Measurements from ENCODE around the gene ARHGEF25. TPM values are rescaled to one million over a fixed set of nuclear protein-coding genes. Genes with fewer than 3 reads are reported as not detected.
"Not testable (repeated sequence)": the region's sequence is repeated elsewhere in the genome, so short reads cannot be mapped to it uniquely, and the experiment has no call there.

The ARHGEF25 gene
- total RNA-seq, 1 donor from 2014 or later = 13.0 TPM

DNA sequence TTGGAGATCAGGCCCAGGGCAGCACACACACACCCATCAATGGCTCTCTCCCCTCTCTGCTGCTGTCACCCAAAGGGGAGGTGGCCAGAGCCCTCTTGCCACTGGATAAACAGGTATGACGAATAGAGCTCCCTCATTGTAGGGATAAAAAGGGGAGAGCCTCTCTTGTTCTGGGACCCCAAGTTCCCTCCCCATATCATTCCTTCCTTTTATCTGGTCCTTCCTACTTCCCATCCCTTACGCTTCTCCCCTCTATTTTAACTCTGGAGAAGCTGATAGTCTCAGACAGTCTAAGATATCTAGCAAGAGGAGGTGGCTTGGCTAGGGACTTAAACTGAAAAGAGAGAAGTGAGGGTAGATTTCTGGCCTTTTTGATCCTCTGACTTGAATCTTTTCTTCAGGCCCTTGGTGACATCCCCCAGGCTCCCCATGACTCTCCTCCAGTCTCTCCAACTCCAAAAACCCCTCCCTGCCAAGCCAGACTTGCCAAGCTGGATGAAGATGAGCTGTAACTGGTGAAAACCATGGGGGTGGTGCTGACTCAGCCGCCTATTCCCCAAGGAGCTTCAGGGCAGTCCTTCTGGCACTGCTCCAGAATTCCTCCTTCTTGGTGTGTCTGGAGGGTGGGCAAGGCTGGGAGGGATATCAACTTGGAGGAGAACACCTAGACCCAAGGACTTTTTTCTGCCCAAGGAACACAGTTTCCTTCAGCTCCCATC, 5.3 kb downstream of the ARHGEF25 start:
- intact Hi-C loops (cut with DNase I) = no loop called here
- no peak for ATAC-seq
- DNase-seq (ENCODE audit: missing footprints) = no peak

DNA sequence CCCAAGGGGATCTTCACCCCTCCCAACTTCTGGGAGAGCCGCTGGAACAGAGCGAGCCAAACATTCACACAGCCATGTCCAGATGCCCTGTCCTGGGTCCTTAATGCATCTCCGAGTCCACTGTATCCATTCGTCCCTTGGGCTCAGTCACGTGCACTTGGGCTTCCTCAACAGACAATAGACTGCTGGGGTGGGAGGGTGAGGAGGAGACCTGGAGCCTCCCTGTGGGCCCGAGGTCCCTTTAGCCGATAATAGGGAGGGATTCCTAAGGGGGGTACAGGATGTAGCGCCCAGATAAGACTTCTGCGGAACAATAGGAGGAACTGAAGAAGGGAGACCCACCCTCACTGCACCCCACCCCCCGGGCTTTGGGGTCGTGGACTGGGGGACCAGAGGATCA, 6.7 kb downstream of the ARHGEF25 start:
- intact Hi-C loops (cut with DNase I) = no loop called here
- DNase-seq (ENCODE audit: missing footprints) (no peak), ATAC-seq (no peak)

DNA sequence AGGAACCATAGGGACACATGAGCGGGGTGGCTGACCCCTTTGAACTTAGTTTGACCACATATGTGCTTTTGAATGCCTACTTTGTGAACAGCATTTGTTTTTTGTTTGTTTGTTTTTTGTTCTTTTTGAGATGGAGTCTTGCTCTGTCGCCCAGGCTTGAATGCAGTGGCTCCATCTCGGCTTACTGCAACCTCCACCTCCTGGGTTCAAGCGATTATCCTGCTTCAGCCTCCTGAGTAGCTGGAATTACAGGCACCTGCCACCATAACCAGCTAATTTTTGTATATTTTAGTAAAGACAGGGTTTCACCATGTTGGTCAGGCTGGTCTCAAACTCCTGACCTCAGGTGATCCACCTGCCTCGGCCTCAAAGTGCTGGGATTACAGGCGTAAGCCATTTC, 7.2 kb downstream of the ARHGEF25 start:
- ATAC-seq; DNase-seq (ENCODE audit: missing footprints); intact Hi-C loops (cut with DNase I): not testable (repeated sequence)

DNA sequence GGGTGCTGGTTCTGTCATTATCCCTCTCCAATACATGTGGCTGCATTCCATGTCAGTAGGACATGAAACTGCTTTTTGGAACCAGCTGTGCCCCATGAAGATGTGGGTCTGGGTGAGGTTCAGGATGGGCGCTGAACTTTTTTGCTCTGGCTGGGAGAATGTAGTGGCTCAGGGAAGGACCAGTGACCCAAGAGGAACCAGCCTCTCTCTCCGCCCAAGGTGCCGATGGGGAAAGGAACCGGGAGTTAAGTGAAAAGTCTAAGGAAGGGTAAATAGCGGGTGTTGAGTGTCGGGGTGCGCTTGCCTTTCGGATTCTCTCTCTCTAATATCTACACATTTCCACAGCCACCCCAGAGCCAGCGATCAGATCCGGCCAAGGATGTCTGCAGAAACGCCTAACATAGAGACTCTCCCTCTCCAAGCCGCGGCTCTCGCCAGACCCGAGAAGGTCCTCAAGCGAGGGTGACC, 7.8 kb downstream of the ARHGEF25 start:
- intact Hi-C loops (cut with DNase I) = no loop called here
- DNase-seq (ENCODE audit: missing footprints) = no peak
- no peak for ATAC-seq

DNA sequence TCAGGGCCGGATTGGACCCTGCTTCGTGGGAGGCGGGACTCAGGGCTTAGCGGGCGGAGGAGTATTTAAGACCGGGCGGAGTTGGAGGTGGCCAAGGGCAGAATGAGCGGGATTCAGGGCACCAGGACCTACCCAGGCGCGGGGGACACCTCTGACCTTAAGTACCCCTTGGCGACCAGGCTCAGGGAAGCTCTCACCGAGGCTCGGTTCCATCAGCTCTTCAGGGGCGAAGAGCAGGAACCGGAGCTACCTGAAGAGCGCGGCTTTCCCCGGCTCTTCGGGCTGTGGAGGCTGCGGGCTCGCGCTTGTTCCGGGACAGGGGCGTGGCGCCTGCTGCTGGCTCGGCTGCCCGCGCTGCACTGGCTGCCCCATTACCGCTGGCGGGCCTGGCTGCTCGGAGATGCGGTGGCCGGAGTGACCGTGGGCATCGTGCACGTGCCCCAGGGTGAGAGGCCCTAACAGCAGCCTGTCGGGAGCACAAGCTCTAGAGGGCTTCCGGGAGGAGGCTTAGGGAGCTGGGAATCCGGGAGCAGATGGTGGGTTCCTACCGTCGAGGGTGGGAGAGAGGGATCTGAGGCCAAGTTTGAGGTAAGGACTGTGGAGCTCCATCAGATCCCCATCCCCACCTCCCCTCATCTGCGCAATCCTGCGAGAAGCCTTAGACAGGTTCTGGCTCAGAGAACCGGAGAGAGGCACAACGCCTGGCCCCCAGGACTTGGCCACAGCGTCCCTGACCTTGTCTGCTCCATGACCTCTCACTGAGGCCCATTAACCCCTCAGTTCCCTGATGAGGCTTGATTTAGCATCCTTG, 8.4 kb downstream of the ARHGEF25 start:
- DNase-seq (ENCODE audit: missing footprints) = no peak
- intact Hi-C loops (cut with DNase I) = loop anchor here (10.0 kb wide), 1 partner anchor 165 kb away; the partner anchor contains the start of genes GLI1 and INHBE
- ATAC-seq = no peak

DNA sequence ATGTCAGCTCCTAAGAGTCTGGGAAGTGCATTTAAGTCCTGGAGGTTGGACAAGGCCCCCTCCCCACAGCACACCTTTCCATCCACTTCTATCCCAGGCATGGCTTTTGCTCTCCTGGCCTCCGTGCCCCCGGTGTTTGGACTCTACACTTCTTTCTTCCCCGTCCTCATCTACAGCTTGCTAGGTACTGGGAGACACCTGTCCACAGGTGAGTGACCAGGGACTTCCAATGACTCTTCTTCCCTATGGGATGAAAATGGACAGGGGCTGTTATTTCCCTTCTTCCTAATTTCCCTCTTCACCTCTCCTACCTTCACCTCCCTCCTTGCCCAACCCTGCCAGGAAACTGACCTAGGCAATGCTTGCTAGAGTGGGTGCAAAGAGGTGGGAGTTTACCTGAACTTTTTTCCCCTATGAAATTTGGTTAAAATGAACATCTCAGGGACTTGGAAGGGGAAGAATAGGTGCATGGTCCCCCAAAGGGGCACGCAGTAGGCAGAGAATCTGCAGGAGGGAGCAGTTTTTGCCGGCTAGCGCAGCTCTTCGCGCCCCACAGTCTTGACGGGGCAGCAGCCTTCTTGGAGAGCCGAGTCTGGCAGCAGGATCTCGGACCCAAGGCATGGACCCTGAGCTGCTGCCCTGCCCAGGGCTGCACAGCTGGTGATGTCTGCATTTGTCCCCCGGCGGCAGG, 9.2 kb downstream of the ARHGEF25 start:
- ATAC-seq (no peak), DNase-seq (ENCODE audit: missing footprints) (no peak)
- intact Hi-C loops (cut with DNase I) = loop anchor here (10.0 kb wide), 1 partner anchor 166 kb away; the partner anchor contains the start of genes GLI1 and INHBE

DNA sequence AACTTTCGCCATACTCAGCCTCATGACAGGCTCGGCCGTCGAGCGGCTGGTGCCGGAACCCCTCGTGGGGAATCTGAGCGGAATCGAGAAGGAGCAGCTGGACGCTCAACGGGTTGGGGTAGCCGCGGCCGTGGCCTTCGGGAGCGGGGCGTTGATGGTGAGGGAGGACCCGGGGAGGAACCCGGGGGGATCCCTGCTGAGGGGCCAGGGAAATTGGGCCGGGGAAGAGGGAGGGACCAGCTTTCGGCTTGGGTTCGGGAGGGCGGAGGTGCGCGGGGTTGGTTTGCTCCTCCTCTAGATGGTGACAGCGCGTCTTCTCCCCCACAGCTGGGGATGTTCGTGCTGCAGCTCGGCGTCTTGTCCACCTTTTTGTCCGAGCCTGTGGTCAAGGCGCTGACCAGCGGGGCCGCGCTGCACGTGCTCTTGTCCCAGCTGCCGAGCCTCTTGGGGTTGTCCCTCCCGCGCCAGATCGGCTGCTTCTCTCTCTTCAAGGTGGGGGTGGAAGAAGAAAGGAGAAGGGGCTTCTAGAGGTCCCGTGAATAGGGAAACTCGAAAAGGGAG, 9.8 kb downstream of the ARHGEF25 start:
- peak; percentile 17 for ATAC-seq

DNA sequence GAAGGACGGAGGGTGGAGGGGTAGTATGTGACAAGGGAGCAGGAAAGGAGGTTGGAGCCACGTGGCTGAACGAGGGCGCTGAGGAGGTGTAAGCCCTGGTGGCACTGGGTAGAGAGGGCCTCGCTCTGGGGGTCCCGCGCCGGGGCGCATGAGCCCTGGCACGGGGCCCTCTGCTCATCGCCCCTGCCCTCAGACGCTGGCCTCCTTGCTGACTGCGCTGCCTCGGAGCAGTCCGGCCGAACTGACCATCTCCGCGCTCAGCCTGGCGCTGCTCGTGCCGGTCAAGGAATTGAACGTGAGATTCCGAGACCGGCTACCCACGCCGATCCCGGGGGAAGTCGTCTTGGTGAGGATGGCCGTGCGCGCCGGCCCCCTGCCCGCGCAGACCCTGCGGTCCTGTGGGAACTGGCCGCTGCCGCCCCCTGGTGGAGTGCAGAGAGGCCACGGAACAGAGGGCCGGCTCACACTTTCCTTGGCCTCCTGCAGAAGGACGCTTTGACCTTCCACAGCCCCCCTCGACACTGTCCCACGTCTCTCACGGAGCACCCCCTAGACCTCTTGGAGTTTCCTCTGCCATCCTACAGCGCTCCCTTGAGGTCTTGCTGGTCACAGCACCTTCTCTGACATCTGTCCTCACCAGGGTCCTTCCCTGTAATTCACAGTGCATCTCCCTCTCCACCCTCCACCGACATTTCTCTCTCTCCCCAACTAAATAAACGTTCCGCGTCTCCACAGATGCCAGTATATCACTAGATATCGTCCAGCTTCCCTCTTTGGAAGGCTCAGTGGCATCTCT, 10.5 kb downstream of the ARHGEF25 start:
- peak; percentile 73 for ATAC-seq
- intact Hi-C loops (cut with DNase I) = loop anchor here (1.0 to 10.0 kb wide), 2 partner anchors 38 to 167 kb away; partner anchors contain the start of genes GLI1 and INHBE
- DNase-seq (ENCODE audit: missing footprints) = peak; percentile 80

More for the DNA sequence above, 9.8 kb downstream of the ARHGEF25 start:
- intact Hi-C loops (cut with DNase I) = loop anchor here (1.0 to 10.0 kb wide), 2 partner anchors 38 to 166 kb away; partner anchors contain the start of genes GLI1 and INHBE
- DNase-seq (ENCODE audit: missing footprints) = no peak

DNA sequence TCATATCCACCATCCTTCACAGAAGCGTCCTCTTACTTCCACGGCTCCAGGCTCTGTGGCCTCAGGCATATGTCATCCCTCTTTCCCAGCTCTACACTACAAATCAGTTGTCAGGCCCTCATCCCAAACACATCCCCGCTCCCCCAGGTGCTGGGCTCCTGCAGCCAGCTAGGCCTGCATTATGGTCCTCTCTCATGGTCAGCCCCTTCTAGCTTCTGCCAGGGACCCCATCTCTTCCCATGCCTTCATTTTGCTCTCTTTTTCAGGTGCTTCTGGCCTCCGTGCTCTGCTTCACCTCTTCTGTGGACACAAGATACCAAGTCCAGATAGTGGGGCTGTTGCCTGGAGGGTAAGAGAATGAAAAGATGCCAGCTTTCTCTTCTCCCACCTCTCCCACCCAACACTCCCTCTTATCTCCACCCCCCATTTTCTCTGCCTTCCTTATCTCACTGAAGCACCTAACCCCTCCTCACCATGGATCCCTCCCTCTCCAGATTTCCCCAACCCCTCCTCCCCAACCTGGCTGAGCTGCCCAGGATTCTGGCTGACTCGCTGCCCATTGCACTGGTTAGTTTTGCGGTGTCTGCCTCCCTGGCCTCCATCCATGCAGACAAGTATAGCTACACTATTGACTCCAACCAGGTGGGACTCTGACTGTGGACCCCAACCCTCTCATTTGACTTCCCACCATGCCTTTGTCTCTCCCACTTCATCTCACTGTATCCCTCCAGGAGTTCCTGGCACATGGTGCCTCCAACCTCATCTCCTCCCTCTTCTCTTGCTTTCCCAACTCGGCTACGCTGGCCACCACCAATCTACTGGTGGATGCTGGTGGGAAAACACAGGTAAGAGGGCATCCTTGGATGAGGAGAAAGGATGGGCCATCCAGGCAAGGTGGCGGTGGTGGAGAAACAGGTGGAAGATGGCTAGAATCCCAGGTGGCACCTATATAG, 11.3 kb downstream of the ARHGEF25 start:
- no peak for ATAC-seq
- intact Hi-C loops (cut with DNase I) = loop anchor here (10.0 kb wide), 1 partner anchor 168 kb away; the partner anchor contains the start of genes GLI1 and INHBE
- no peak for DNase-seq (ENCODE audit: missing footprints)

DNA sequence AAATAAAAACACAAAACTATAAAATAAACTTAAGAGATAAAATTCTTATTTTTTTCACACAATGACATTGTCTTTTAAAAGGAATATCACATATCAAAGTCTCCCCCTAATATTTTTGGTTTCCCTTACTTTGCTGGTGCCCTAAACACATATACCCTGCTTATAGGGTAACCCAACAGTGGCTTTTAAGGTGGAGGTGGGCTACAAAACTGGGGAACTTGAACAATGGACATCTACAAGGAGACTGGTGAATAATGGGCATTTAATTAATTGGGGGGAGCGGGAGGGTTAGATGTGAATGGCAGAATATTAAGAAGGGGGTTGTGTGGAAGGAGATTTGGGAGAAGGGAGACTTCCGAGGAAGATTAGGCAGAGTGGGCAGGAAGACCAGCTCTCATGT, 12.2 kb downstream of the ARHGEF25 start:
- intact Hi-C loops (cut with DNase I) = loop anchor here (10.0 kb wide), 1 partner anchor 169 kb away; the partner anchor contains the start of genes GLI1 and INHBE
- no peak for ATAC-seq
- DNase-seq (ENCODE audit: missing footprints) = no peak

DNA sequence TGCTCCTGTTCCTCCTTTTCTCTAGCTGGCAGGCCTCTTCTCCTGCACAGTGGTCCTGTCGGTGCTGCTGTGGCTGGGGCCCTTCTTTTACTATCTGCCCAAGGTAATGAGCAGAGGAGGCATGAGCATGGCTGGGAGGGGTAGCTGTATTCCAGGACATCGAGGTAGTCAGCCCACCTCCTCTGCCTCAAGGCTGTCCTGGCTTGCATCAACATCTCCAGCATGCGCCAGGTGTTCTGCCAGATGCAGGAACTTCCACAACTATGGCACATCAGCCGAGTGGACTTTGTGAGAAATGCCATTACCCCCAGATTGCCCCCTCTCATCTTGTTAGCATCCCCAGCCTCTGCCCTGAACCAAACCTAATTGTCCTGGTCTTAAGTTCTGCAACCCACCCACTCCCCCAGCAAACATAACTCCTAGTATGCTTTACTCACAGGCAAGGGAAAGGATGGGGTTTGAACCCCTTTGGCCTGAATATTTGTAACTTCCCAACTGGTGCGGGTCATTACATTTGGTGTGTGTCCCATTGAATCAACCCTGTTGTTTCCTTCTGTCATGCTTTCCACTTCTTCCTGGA, 12.7 kb downstream of the ARHGEF25 start:
- DNase-seq (ENCODE audit: missing footprints) = no peak
- no peak for ATAC-seq
- intact Hi-C loops (cut with DNase I) = loop anchor here (10.0 kb wide), 1 partner anchor 169 kb away; the partner anchor contains the start of genes GLI1 and INHBE

DNA sequence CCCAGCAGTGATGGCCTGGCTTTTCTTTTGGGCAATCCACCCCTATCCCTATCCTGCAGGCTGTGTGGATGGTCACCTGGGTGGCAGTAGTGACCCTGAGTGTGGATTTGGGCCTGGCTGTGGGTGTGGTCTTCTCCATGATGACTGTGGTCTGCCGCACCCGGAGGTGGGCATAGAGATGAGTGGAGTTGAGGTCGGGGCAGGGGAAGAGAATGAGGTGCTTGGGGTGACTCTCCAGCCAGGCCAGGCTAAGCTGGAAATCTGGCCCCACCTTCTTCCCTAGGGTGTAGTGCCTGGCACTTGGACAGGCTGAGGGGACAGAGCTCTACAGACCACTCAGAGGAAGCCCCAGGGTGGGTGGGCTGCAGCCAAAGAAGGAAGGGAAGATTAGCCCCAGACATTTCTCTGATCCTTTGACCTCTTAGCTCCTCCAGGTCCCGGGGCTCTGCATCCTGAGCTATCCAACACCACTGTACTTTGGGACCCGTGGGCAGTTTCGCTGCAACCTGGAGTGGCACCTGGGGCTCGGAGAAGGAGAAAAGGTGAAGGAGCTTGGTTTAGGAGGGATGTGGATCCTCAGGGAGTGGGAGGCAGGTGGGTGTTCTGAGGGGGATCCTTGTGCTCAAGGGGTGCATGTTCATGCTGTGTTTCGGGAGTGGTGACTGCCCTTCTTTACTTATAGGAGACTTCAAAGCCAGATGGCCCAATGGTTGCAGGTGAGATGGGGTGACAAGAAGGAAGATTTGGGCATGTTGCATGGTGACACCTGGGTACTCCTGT, 13.4 kb downstream of the ARHGEF25 start:
- ATAC-seq (no peak), DNase-seq (ENCODE audit: missing footprints) (no peak)
- intact Hi-C loops (cut with DNase I) = loop anchor here (10.0 kb wide), 1 partner anchor 170 kb away; the partner anchor contains the start of genes GLI1 and INHBE

DNA sequence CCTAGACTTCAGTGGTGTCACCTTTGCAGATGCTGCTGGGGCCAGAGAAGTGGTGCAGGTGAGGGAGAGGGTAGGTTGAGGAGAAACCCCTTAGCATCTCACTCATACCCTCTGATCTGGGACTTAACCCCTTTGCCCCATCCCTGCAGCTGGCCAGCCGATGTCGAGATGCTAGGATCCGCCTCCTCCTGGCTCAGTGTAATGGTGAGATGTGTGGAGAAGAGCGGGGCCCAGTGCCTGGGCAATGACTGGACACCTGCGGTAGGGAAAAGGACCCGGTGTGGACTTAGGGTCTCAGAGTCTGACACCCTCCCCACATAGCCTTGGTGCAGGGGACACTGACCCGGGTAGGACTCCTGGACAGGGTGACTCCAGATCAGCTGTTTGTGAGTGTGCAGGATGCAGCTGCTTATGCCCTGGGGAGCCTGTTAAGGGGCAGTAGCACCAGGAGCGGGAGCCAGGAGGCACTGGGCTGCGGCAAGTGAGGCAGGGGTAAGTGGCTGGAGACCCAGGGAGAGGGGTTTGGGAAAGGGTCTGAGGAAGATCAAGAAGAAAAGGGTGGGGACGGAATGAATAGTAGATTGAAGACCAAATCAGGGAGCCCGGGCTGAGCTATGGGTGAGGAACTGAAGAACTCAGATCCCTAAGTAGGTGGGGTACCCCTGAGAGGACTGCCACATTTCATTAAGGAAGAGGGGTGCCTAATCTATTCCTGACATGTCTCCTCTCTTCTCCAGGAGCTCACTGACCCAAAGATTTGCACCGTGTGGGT, 14.2 kb downstream of the ARHGEF25 start:
- ATAC-seq (no peak), DNase-seq (ENCODE audit: missing footprints) (no peak)
- intact Hi-C loops (cut with DNase I) = loop anchor here (10.0 kb wide), 1 partner anchor 171 kb away; the partner anchor contains the start of genes GLI1 and INHBE

DNA sequence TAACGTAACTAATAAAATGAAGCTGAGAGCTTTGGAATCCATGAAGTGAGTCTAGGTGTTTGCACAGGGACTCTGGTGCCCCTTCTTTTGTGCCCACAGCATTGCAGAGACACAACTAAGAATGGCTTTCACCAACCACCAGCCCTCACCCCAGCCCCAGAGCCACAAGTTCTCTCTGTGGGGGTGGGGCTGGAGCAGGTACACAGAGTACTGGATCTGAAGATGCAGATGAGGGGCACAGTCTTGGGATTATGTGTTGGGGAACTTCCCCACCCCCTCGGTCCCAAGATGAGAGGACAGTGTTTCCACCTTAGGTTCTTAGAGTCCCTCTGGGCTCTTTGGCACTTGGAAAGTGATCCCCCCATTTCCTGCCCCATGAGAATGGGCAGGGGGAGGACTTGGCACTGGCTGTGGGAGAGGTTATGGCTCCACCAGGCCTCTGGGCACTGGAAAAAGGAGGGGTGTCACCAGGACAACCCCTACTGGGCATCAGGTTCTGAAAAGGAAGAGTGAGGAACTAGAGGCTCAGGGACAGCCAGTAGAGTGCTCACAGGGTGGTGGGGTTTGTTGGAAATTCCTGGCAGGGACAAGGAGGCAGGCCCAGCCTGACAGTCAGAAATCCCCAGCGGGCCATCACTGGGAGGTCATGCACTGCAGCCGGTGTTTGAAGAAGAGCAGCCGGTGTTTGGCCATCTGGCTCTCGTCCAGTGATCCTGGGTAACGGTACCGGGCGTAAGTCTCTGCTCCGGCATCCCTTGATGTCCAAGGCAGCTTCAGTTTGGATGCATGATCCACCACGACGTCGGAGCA, 15.1 kb downstream of the ARHGEF25 start:
- intact Hi-C loops (cut with DNase I) = loop anchor here (10.0 kb wide), 1 partner anchor 172 kb away; the partner anchor contains the start of genes GLI1 and INHBE
- ATAC-seq = no peak
- no peak for DNase-seq (ENCODE audit: missing footprints)

Measured in Right ventricle myocardium inferior (tissue), 1 donor.